ENCODE data around the gene NTN4.
"Not testable (repeated sequence)": the region's sequence is repeated elsewhere in the genome, so short reads cannot be mapped to it uniquely, and the experiment has no call there.

NTN4 gene

DNA sequence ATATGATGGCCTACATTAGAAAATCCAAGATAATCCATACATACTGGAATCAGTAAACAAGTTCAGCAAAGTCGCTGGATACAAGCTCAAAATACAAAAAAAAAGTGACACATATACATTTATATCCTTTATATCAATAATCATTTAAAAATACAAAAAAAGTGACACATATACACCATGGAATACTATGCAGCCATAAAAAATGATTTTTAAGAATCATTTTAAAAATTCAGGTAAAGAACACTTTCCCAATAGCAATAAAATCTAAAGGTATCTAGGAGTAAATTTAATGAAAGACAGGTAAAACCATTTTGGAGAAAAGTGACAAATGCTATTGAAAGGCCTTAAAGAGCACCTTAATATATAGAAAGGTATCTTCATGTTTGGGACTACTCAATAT lies 111.9 kb downstream of the NTN4 start:
- H3K4me3 ChIP-seq (ENCODE audit: low read length): no peak overlapping the region
- TF ChIP-seq, protein P1, sequence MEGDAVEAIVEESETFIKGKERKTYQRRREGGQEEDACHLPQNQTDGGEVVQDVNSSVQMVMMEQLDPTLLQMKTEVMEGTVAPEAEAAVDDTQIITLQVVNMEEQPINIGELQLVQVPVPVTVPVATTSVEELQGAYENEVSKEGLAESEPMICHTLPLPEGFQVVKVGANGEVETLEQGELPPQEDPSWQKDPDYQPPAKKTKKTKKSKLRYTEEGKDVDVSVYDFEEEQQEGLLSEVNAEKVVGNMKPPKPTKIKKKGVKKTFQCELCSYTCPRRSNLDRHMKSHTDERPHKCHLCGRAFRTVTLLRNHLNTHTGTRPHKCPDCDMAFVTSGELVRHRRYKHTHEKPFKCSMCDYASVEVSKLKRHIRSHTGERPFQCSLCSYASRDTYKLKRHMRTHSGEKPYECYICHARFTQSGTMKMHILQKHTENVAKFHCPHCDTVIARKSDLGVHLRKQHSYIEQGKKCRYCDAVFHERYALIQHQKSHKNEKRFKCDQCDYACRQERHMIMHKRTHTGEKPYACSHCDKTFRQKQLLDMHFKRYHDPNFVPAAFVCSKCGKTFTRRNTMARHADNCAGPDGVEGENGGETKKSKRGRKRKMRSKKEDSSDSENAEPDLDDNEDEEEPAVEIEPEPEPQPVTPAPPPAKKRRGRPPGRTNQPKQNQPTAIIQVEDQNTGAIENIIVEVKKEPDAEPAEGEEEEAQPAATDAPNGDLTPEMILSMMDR (IDR thresholded peaks at IDR 0.05; ENCODE audit: insufficient read depth, low read depth, low read length, missing control alignments): no peak
- no peak for DNase-seq (ENCODE audit: low read depth)

DNA sequence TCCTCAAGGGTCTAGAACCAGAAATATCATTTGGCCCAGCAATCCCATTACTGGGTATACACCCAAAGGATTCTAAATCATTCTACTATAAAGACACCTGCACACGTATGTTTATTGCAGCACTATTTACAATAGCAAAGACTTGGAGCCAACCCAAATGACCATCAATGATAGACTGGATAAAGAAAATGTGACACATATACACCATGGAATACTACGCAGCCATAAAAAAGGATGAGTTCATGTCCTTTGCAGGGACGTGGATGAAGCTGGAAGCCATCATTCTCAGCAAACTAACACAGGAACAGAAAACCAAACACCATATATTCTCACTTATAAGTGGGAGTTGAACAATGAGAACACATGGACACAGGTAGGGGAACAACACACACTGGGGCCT lies 112.8 kb downstream of the NTN4 start:
- not testable (repeated sequence) for H3K4me3 ChIP-seq (ENCODE audit: low read length); DNase-seq (ENCODE audit: low read depth)

DNA sequence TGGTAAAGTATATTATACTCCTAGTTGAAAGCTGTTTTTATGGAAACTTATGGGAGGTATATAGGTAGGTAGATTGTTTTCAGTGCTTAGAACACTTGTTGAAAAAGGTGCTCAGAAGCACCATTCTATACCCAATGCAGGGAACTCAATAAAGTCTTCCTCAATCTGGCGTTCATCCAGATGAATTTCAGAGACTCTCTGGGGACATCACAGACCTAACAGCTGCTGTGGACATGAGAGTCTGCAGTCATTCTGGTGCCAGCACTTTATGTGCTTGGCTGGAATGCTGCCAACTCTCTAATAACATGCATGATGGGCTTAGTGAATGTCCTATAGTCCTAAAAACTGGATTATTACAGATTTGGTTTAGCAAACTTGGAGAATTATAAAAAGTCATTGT lies 115.9 kb downstream of the NTN4 start:
- DNase-seq (ENCODE audit: low read depth): no peak
- H3K4me3 ChIP-seq (ENCODE audit: low read length): no peak overlapping the region
- TF ChIP-seq, protein P1 (IDR thresholded peaks at IDR 0.05; ENCODE audit: insufficient read depth, low read depth, low read length, missing control alignments): no peak

DNA sequence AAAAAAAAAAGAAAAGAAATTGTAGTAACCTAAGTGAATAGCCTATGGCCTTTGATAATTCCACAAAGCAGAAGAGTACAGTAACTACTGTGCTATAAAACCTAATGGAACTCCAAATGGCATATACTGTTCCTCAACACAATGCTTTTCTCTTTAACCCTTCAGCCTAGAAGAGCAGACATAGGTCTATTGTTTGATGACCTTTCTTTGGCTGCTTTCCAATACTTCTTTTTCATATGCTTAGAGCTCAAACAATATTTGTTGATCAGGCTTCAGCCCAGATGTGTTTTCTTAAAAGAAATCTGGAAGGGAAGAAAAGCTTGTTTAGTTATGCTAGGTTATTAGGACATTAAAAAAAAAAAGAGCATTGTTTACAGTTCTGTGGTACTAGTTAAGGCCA lies 116.4 kb downstream of the NTN4 start:
- DNase-seq (ENCODE audit: low read depth): no peak
- H3K4me3 ChIP-seq (ENCODE audit: low read length): no peak overlapping the region
- TF ChIP-seq, protein P1 (IDR thresholded peaks at IDR 0.05; ENCODE audit: insufficient read depth, low read depth, low read length, missing control alignments): no peak

DNA sequence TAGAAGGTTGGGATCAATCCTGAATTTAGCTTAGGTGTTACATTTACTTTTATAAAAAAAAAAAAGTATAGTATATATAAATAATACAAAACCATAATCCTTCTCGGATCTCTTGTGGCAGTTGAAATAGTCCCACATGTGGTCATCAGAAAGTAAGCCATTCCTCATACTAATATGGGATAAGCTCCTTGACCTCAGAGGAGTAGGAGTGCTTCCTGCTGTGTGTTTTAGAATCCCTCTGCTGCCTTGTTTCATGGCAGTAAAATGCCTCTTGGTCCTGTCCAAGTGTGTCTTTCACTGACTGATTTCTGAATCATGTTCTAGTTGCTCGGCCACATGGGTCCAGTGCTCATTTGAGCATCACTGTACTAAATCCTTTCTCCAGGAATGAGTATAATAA lies 117.0 kb downstream of the NTN4 start:
- TF ChIP-seq, protein P1 (IDR thresholded peaks at IDR 0.05; ENCODE audit: insufficient read depth, low read depth, low read length, missing control alignments): no peak
- no peak for DNase-seq (ENCODE audit: low read depth)
- no peak overlapping the region for H3K4me3 ChIP-seq (ENCODE audit: low read length)

DNA sequence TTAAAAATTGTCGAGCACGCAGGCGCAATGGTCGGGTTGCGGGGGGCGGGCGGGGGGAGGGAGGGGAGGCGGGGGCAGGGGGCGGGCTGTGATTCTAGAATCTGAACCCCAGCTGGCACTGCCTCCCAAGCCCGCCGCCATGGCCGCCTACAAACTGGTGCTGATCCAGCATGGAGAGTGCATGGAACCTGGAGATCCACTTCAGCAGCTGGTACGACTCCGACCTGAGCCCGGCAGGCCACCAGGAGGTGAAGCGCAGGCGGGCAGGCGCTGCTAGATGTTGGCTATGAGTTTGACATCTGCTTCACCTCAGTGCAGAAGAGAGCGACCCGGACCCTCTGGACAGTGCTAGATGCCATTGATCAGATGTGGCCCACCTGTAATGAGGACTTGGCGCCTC lies 118.4 kb downstream of the NTN4 start:
- TF ChIP-seq, protein P1 (IDR thresholded peaks at IDR 0.05; ENCODE audit: insufficient read depth, low read depth, low read length, missing control alignments): no peak
- no peak for DNase-seq (ENCODE audit: low read depth)
- H3K4me3 ChIP-seq (ENCODE audit: low read length): no peak overlapping the region

DNA sequence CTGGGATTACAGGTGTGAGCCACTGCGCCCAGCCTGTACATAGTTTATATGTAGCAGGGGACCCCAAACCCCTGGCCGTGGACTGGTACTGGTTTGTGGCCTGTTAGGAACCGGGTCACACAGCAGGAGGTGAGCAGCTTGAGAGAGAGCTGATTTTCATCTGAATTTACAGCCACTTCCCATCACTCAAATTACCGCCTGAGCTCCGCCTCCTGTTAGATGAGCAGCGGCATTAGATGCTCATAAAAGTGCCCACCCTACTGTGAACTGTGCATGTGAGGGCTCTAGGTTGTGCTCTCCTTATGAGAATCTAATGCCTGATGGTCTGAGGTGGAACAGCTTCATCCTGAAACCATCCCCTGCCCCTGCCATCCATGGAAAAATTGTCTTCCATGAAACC lies 119.3 kb downstream of the NTN4 start:
- DNase-seq (ENCODE audit: low read depth): no peak
- TF ChIP-seq, protein P1 (IDR thresholded peaks at IDR 0.05; ENCODE audit: insufficient read depth, low read depth, low read length, missing control alignments): no peak
- H3K4me3 ChIP-seq (ENCODE audit: low read length): no peak overlapping the region

DNA sequence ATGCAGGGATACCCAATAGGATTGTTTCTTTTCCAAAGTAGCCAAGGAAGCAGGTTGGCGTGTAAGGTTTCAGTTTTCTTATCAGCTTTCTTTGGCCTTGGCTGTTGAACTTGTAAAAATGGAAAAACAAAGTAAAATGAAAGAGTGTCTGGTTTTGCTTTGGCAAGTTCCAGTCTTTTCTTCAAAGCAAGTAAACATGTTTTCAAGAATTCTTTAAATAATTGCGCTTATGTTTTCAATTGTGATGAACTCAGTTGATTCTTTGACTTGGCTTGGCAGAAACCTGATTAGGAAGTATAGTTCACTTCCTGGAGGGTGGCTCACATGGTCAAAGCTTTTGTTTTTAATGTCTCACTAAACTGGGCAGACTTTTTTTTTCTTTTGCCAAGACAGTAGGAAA lies 127.0 kb downstream of the NTN4 start:
- TF ChIP-seq, protein P1 (IDR thresholded peaks at IDR 0.05; ENCODE audit: insufficient read depth, low read depth, low read length, missing control alignments): no peak
- no peak for DNase-seq (ENCODE audit: low read depth)
- no peak overlapping the region for H3K4me3 ChIP-seq (ENCODE audit: low read length)

Measured in epithelial cell of esophagus (primary cell).